ENCODE results near the gene STAB2. TPM values are rescaled to one million over a fixed set of nuclear protein-coding genes. Genes with fewer than 3 reads are reported as not detected.

Gene STAB2
- 0.10 and 0.12 TPM in 2 replicates for total RNA-seq

- DNase-seq (ENCODE audit: extremely low read depth, low read depth, low spot score): no peak
Observed at GRCh38 chr12:103586791-103587370, at the start of gene STAB2. TSS of gene STAB2 (plus strand) at chr12:103587273. CDS start at chr12:103587477, 204 bp downstream.

GRCh38 chr12:103538397-103538796 is 48.7 kb upstream of the STAB2 start:
- DNase-seq (ENCODE audit: extremely low read depth, low read depth, low spot score): no peak

GRCh38 chr12:103540319-103540718 is 46.8 kb upstream of the STAB2 start:
- no peak for DNase-seq (ENCODE audit: extremely low read depth, low read depth, low spot score)

GRCh38 chr12:103542078-103542477 is 45.0 kb upstream of the STAB2 start:
- no peak for DNase-seq (ENCODE audit: extremely low read depth, low read depth, low spot score)

- no peak for DNase-seq (ENCODE audit: extremely low read depth, low read depth, low spot score)
Observed at GRCh38 chr12:103546959-103547358, 40.1 kb upstream of the STAB2 start.

- no peak for DNase-seq (ENCODE audit: extremely low read depth, low read depth, low spot score)
Observed at GRCh38 chr12:103547376-103547775, 39.7 kb upstream of the STAB2 start.

GRCh38 chr12:103547929-103548328 is 39.1 kb upstream of the STAB2 start:
- DNase-seq (ENCODE audit: extremely low read depth, low read depth, low spot score): no peak

- DNase-seq (ENCODE audit: extremely low read depth, low read depth, low spot score): peak; percentile 52
Observed at GRCh38 chr12:103548622-103549601, 38.2 kb upstream of the STAB2 start.

- DNase-seq (ENCODE audit: extremely low read depth, low read depth, low spot score): no peak
Observed at GRCh38 chr12:103556890-103557627, 30.0 kb upstream of the STAB2 start.

GRCh38 chr12:103557628-103558010 is 29.5 kb upstream of the STAB2 start:
- DNase-seq (ENCODE audit: extremely low read depth, low read depth, low spot score): no peak

- no peak for DNase-seq (ENCODE audit: extremely low read depth, low read depth, low spot score)
Observed at GRCh38 chr12:103558879-103559278, 28.2 kb upstream of the STAB2 start.

GRCh38 chr12:103560604-103561101 is 26.4 kb upstream of the STAB2 start:
- no peak for DNase-seq (ENCODE audit: extremely low read depth, low read depth, low spot score)

GRCh38 chr12:103561174-103561573 is 25.9 kb upstream of the STAB2 start:
- no peak for DNase-seq (ENCODE audit: extremely low read depth, low read depth, low spot score)

- DNase-seq (ENCODE audit: extremely low read depth, low read depth, low spot score): no peak
Observed at GRCh38 chr12:103566398-103566797, 20.7 kb upstream of the STAB2 start.

- no peak for DNase-seq (ENCODE audit: extremely low read depth, low read depth, low spot score)
Observed at GRCh38 chr12:103569278-103569677, 17.8 kb upstream of the STAB2 start.

GRCh38 chr12:103571286-103571685 is 15.8 kb upstream of the STAB2 start:
- no peak for DNase-seq (ENCODE audit: extremely low read depth, low read depth, low spot score)

- DNase-seq (ENCODE audit: extremely low read depth, low read depth, low spot score): no peak
Observed at GRCh38 chr12:103572312-103573045, 14.6 kb upstream of the STAB2 start.

GRCh38 chr12:103573185-103573584 is 13.9 kb upstream of the STAB2 start:
- DNase-seq (ENCODE audit: extremely low read depth, low read depth, low spot score): no peak

GRCh38 chr12:103578926-103579325 is 8.1 kb upstream of the STAB2 start:
- DNase-seq (ENCODE audit: extremely low read depth, low read depth, low spot score): no peak

- DNase-seq (ENCODE audit: extremely low read depth, low read depth, low spot score): no peak
Observed at GRCh38 chr12:103580026-103580425, 7.0 kb upstream of the STAB2 start.
